ENCODE measurements around the gene TCF4.

- TF ChIP-seq CTCF (conservative IDR thresholded peaks at IDR 0.05; ENCODE audit: low read length) (no peak), EZH2phosphoT487 (IDR thresholded peaks at IDR 0.05; ENCODE audit: borderline replicate concordance) (no peak)
Measured at GRCh38 chr18:55401638-55402191, 186.3 kb downstream of the TCF4 start.

All from Loucy (cell line).